ENCODE measurements around the gene MAPKAPK2. TPM values are rescaled to one million over a fixed set of nuclear protein-coding genes. Genes with fewer than 3 reads are reported as not detected.

The MAPKAPK2 gene
- total RNA-seq, 1 donor from 2014 or later = 93.8 TPM

- H3K27me3 Mint-ChIP-seq (ENCODE audit: unreplicated experiment) = peaks cover 5% of the 10 kb centered on the region
- no peaks in the 10 kb centered on the region for H3K36me3 Mint-ChIP-seq (ENCODE audit: unreplicated experiment)
- peaks cover 3% of the 10 kb centered on the region for H3K9me3 Mint-ChIP-seq (ENCODE audit: unreplicated experiment)
- no peaks in the 10 kb centered on the region for H3K4me1 Mint-ChIP-seq (ENCODE audit: low read depth, unreplicated experiment)
- no peak for TF ChIP-seq CTCF (IDR thresholded peaks at IDR 0.05; ENCODE audit: partially characterized antibody, unreplicated experiment)
- no peak overlapping the region for H3K27ac Mint-ChIP-seq (ENCODE audit: unreplicated experiment)
- no peak for DNase-seq
- no peak overlapping the region for H3K4me3 Mint-ChIP-seq (ENCODE audit: unreplicated experiment)
Measured at GRCh38 chr1:206680279-206680678, 4.4 kb upstream of the MAPKAPK2 start.

- Mint-ChIP-seq H3K36me3 (ENCODE audit: unreplicated experiment) (no peaks in the 10 kb centered on the region), H3K4me1 (ENCODE audit: low read depth, unreplicated experiment) (no peaks in the 10 kb centered on the region), H3K27me3 (ENCODE audit: unreplicated experiment) (peaks cover 4% of the 10 kb centered on the region), H3K27ac (ENCODE audit: unreplicated experiment) (no peak overlapping the region), H3K9me3 (ENCODE audit: unreplicated experiment) (peaks cover 4% of the 10 kb centered on the region), H3K4me3 (ENCODE audit: unreplicated experiment) (no peak overlapping the region)
- DNase-seq = no peak
- no peak for TF ChIP-seq CTCF (IDR thresholded peaks at IDR 0.05; ENCODE audit: partially characterized antibody, unreplicated experiment)
Measured at GRCh38 chr1:206681359-206681758, 3.3 kb upstream of the MAPKAPK2 start.

- Mint-ChIP-seq H3K4me1 (ENCODE audit: low read depth, unreplicated experiment) (peaks cover 4% of the 10 kb centered on the region), H3K4me3 (ENCODE audit: unreplicated experiment) (no peak overlapping the region), H3K9me3 (ENCODE audit: unreplicated experiment) (peaks cover 4% of the 10 kb centered on the region), H3K27ac (ENCODE audit: unreplicated experiment) (no peak overlapping the region), H3K36me3 (ENCODE audit: unreplicated experiment) (no peaks in the 10 kb centered on the region), H3K27me3 (ENCODE audit: unreplicated experiment) (peaks cover 3% of the 10 kb centered on the region)
- no peak for TF ChIP-seq CTCF (IDR thresholded peaks at IDR 0.05; ENCODE audit: partially characterized antibody, unreplicated experiment)
- DNase-seq = no peak
Measured at GRCh38 chr1:206682111-206682510, 2.6 kb upstream of the MAPKAPK2 start.

- no peak for DNase-seq
- Mint-ChIP-seq H3K4me3 (ENCODE audit: unreplicated experiment) (no peak overlapping the region), H3K27ac (ENCODE audit: unreplicated experiment) (no peak overlapping the region), H3K4me1 (ENCODE audit: low read depth, unreplicated experiment) (peaks cover 15% of the 10 kb centered on the region), H3K36me3 (ENCODE audit: unreplicated experiment) (no peaks in the 10 kb centered on the region), H3K9me3 (ENCODE audit: unreplicated experiment) (peaks cover 4% of the 10 kb centered on the region), H3K27me3 (ENCODE audit: unreplicated experiment) (peaks cover 3% of the 10 kb centered on the region)
- TF ChIP-seq CTCF (IDR thresholded peaks at IDR 0.05; ENCODE audit: partially characterized antibody, unreplicated experiment) = no peak
Measured at GRCh38 chr1:206683313-206683712, 1.4 kb upstream of the MAPKAPK2 start.

- H3K4me1 Mint-ChIP-seq (ENCODE audit: low read depth, unreplicated experiment) = peaks cover 19% of the 10 kb centered on the region
- peaks cover 5% of the 10 kb centered on the region for H3K9me3 Mint-ChIP-seq (ENCODE audit: unreplicated experiment)
- no peak for DNase-seq
- H3K36me3 Mint-ChIP-seq (ENCODE audit: unreplicated experiment) = no peaks in the 10 kb centered on the region
- TF ChIP-seq CTCF (IDR thresholded peaks at IDR 0.05; ENCODE audit: partially characterized antibody, unreplicated experiment) = no peak
- H3K27ac Mint-ChIP-seq (ENCODE audit: unreplicated experiment) = no peak overlapping the region
- peak overlapping the region; percentile 86 for H3K4me3 Mint-ChIP-seq (ENCODE audit: unreplicated experiment)
- peaks cover 4% of the 10 kb centered on the region for H3K27me3 Mint-ChIP-seq (ENCODE audit: unreplicated experiment)
Measured at GRCh38 chr1:206684003-206684402, 702 bp upstream of the MAPKAPK2 start.

Measured in glutamatergic neuron (in vitro differentiated cells).